PC-3 (cell line): Measurements from ENCODE around the gene ZNF777. TPM values are rescaled to one million over a fixed set of nuclear protein-coding genes. Genes with fewer than 3 reads are reported as not detected.

Experiments
- ATAC-seq: fragments of 200-7000 bp; cut with Tn5 transposase; 2 replicates; pipeline ENCODE4 v1.9.1; 2020; ENCODE audit warnings: mild to moderate bottlenecking, moderate library complexity
- BruUV-seq: library from RNA; stranded (reverse); fragments of 400-500 nt; replicated peaks from 2 replicates; lab custom pipeline; 2021; lab: Mats Ljungman, UMichigan
- CTCF ChIA-PET: fragments of 300-600 bp; sonication (Branson Sonifier 250); formaldehyde crosslinking; loops from one replicate; lab custom pipeline; 2022; ENCODE audit warnings: antibody characterized with exemption; lab: Charles Lee
- POLR2A ChIA-PET: fragments of 300-600 bp; sonication (Branson Sonifier 250); formaldehyde crosslinking; loops from one replicate; lab custom pipeline; 2022; ENCODE audit warnings: antibody characterized with exemption; ENCODE audit not compliant: unreplicated experiment; lab: Charles Lee
- DNase-seq: peaks from one replicate; pipeline ENCODE4 v3.0.0-alpha.2; 2015
- H2AFZ ChIP-seq: fragments of 300-600 bp; sonication (generic); 2 replicates; pipeline ENCODE4 v1.6.0; 2016; ENCODE audit warnings: antibody characterized with exemption, low read length
- H3F3A ChIP-seq: fragments of 300-600 bp; sonication (generic); one replicate; pipeline ENCODE4 v1.6.0; 2017; ENCODE audit warnings: antibody characterized with exemption, low read length, control low read depth, mild to moderate bottlenecking; ENCODE audit not compliant: unreplicated experiment
- H3K27ac ChIP-seq: fragments of 300-600 bp; sonication (generic); 2 replicates; pipeline ENCODE4 v1.5.1; 2016; ENCODE audit warnings: mild to moderate bottlenecking, low read length
- H3K27me3 ChIP-seq: fragments of 300-600 bp; sonication (generic); 2 replicates; pipeline ENCODE4 v1.6.1; 2016; ENCODE audit warnings: low read length, mixed read lengths
- H3K36me3 ChIP-seq: fragments of 300-600 bp; sonication (generic); 2 replicates; pipeline ENCODE4 v1.6.1; 2016; ENCODE audit warnings: low read depth, mixed run types, low read length, mixed read lengths
- H3K4me1 ChIP-seq: fragments of 300-600 bp; sonication (generic); 2 replicates; pipeline ENCODE4 v1.5.1; 2016; ENCODE audit warnings: low read length; ENCODE audit not compliant: insufficient read depth
- H3K4me2 ChIP-seq: fragments of 300-600 bp; sonication (generic); 2 replicates; pipeline ENCODE4 v1.6.0; 2016; ENCODE audit warnings: low read length
- H3K4me3 ChIP-seq: fragments of 300-600 bp; sonication (generic); 2 replicates; pipeline ENCODE4 v1.5.1; 2016; ENCODE audit warnings: mild to moderate bottlenecking, low read length, mixed read lengths
- H3K79me2 ChIP-seq: fragments of 300-600 bp; sonication (generic); 2 replicates; pipeline ENCODE4 v1.6.1; 2017; ENCODE audit warnings: low read length, mixed read lengths
- H3K9ac ChIP-seq: fragments of 300-600 bp; sonication (generic); 2 replicates; pipeline ENCODE4 v1.6.0; 2016; ENCODE audit warnings: mild to moderate bottlenecking, low read length
- H3K9me2 ChIP-seq: fragments of 300-600 bp; sonication (generic); replicated peaks from 2 replicates; pipeline ENCODE4 v1.6.1; 2016; ENCODE audit warnings: mixed run types, low read length, mixed read lengths
- H3K9me3 ChIP-seq: fragments of 300-600 bp; sonication (generic); 2 replicates; pipeline ENCODE4 v1.6.1; 2016; ENCODE audit warnings: low read length, mixed read lengths
- H4K20me1 ChIP-seq: fragments of 300-600 bp; sonication (generic); 2 replicates; pipeline ENCODE4 v1.6.1; 2016; ENCODE audit warnings: low read length, mixed read lengths
- CTCF ChIP-seq: fragments of 300-600 bp; sonication (generic); conservative IDR thresholded peaks from 2 replicates; pipeline ENCODE4 v1.5.1; 2017; ENCODE audit warnings: antibody characterized with exemption, low read depth, mild to moderate bottlenecking, low read length
- EZH2 ChIP-seq: fragments of 300-600 bp; sonication (generic); IDR thresholded peaks from one replicate; pipeline ENCODE4 v1.6.1; 2017; ENCODE audit warnings: antibody characterized with exemption, mild to moderate bottlenecking, low read length; ENCODE audit not compliant: unreplicated experiment
- EZH2phosphoT487 ChIP-seq: fragments of 300-600 bp; sonication (generic); IDR thresholded peaks from 2 replicates; pipeline ENCODE4 v1.6.1; 2018; ENCODE audit warnings: mild to moderate bottlenecking, antibody characterized with exemption, low read length, borderline replicate concordance
- intact Hi-C: fragments of 100-400 bp; cut with micrococcal nuclease; formaldehyde crosslinking; loops from 2 replicates; pipeline ENCODE4 v1.9.0; 2023
- total RNA-seq: library from RNA; depleted of rRNA; stranded (reverse); fragments of >200 nt; gene quantifications from 2 replicates; pipeline ENCODE4 v1.2.3, GENCODE V29; 2014

Gene ZNF777
- total RNA-seq, 1 experiment from 2014 or later = 9.9 TPM

GRCh38 chr7:149471289-149471953 is 10.6 kb upstream of the ZNF777 start:
- Histone ChIP-seq H3K4me3 (no peak overlapping the region), H3K9me2 (no peaks in the 10 kb centered on the region), H3K9me3 (peaks cover 3% of the 10 kb centered on the region; the same call in 1 of the 2 replicates), H3K79me2 (no peaks in the 10 kb centered on the region), H3F3A (no peaks in the 10 kb centered on the region), H3K4me1 (no peaks in the 10 kb centered on the region), H3K4me2 (no peak overlapping the region), H3K36me3 (peaks cover 23% of the 10 kb centered on the region; the same call in 1 of the 2 replicates), H2AFZ (no peak overlapping the region), H4K20me1 (no peaks in the 10 kb centered on the region), H3K27me3 (no peaks in the 10 kb centered on the region), H3K9ac (no peak overlapping the region), H3K27ac (no peak overlapping the region)
- POLR2A ChIA-PET = no interaction called here
- DNase-seq (no peak), ATAC-seq (no peak)
- BruUV-seq = no TSS peak
- intact Hi-C loops = no loop called here
- CTCF ChIA-PET = no interaction called here
- no peak for TF ChIP-seq EZH2
- no peak for TF ChIP-seq EZH2phosphoT487
- no peak for TF ChIP-seq CTCF

- Histone ChIP-seq H3K9ac (no peak overlapping the region), H2AFZ (no peak overlapping the region), H3K4me3 (no peak overlapping the region), H3K79me2 (no peaks in the 10 kb centered on the region), H3K4me2 (no peak overlapping the region), H3K27ac (no peak overlapping the region), H3K4me1 (no peaks in the 10 kb centered on the region), H3K9me3 (peaks cover 10% of the 10 kb centered on the region; the same call in 1 of the 2 replicates), H3K9me2 (no peaks in the 10 kb centered on the region), H3K27me3 (no peaks in the 10 kb centered on the region), H3F3A (no peaks in the 10 kb centered on the region), H4K20me1 (no peaks in the 10 kb centered on the region), H3K36me3 (peaks cover 12% of the 10 kb centered on the region; the same call in 1 of the 2 replicates)
- POLR2A ChIA-PET = no interaction called here
- DNase-seq (no peak), ATAC-seq (no peak)
- no TSS peak for BruUV-seq
- CTCF ChIA-PET = no interaction called here
- intact Hi-C loops = no loop called here
- TF ChIP-seq EZH2phosphoT487 = no peak
Measured at GRCh38 chr7:149469806-149470205, 8.9 kb upstream of the ZNF777 start.

GRCh38 chr7:149468208-149468607 is 7.3 kb upstream of the ZNF777 start:
- Histone ChIP-seq H3K4me3 (no peak overlapping the region), H3K79me2 (no peaks in the 10 kb centered on the region), H2AFZ (no peak overlapping the region), H3K4me1 (no peaks in the 10 kb centered on the region), H3K9me3 (peaks cover 10% of the 10 kb centered on the region; the same call in 1 of the 2 replicates), H4K20me1 (no peaks in the 10 kb centered on the region), H3K27me3 (no peaks in the 10 kb centered on the region), H3K9me2 (no peaks in the 10 kb centered on the region), H3K4me2 (no peak overlapping the region), H3K36me3 (0 out of 2 replicates have a peak, but pooled peaks cover under 1% of the 10 kb centered on the region), H3F3A (no peaks in the 10 kb centered on the region), H3K9ac (no peak overlapping the region), H3K27ac (no peak overlapping the region)
- ATAC-seq (peak; percentile 40), DNase-seq (no peak)
- POLR2A ChIA-PET = interaction anchor here (0.6 kb wide), 1 partner anchor 157 kb away, joined by 3 read pairs; no protein-coding TSS in a partner anchor
- BruUV-seq = no TSS peak
- TF ChIP-seq EZH2 = no peak
- TF ChIP-seq CTCF = 0 out of 2 replicates have a peak, but pooled peaks have one; percentile 23
- CTCF ChIA-PET = interaction anchor here (0.5 to 0.8 kb wide), 3 partner anchors 148 to 207 kb away, joined by 3 to 9 read pairs (median 5); partner anchors contain the start of gene ZNF783
- intact Hi-C loops = no loop called here
